Posterior cingulate gyrus (tissue), 11 donors: Measurements from ENCODE around the gene DNAJA3.

Experiments used
- DNase-seq, 10 donors: peaks; one replicate each; pipeline versions ENCODE4 v3.0.0 to v3.0.0-alpha.2; 2020 to 2021; ENCODE audit warnings: mixed read lengths in 3 of 10
- intact Hi-C: fragments of 100-400 bp; cut with DNase I; formaldehyde crosslinking; loops from one replicate; pipeline ENCODE4 v1.15.1; 2023

DNAJA3 gene

DNA sequence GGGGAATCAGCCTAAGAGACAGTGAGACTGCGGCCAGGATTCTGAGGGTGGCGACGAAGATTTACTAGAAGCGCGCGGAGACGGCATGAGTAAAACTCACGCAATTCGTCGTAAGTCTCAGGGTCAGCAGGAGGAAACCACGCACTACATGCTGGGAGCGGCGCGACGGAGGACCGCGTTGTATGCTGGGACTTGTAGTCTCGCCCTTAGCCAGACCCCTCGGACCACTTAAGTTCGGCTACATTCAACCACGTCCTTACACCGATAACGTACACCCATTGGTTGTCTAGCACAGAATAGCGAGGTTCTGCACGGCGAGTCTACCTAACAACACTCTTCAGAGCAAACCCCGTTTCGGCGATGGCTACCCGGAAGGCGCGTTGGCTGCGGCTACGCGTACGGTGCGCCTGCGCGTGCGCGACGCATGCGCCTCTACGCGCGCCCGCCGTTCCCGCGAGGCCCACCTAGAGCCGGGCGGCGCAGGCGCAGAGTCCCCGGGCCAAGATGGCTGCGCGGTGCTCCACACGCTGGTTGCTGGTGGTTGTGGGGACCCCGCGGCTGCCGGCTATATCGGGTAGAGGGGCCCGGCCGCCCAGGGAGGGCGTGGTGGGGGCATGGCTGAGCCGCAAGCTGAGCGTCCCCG is at the start of gene DNAJA3:
Gene DNAJA3, plus strand, starts transcription at position 491 of the 643 bp plus-strand sequence. Its CDS starts 14 bp downstream, at position 505.
- peak; percentile 84 to 98 (median 90) for DNase-seq
- intact Hi-C loops, result no loop called here

DNA sequence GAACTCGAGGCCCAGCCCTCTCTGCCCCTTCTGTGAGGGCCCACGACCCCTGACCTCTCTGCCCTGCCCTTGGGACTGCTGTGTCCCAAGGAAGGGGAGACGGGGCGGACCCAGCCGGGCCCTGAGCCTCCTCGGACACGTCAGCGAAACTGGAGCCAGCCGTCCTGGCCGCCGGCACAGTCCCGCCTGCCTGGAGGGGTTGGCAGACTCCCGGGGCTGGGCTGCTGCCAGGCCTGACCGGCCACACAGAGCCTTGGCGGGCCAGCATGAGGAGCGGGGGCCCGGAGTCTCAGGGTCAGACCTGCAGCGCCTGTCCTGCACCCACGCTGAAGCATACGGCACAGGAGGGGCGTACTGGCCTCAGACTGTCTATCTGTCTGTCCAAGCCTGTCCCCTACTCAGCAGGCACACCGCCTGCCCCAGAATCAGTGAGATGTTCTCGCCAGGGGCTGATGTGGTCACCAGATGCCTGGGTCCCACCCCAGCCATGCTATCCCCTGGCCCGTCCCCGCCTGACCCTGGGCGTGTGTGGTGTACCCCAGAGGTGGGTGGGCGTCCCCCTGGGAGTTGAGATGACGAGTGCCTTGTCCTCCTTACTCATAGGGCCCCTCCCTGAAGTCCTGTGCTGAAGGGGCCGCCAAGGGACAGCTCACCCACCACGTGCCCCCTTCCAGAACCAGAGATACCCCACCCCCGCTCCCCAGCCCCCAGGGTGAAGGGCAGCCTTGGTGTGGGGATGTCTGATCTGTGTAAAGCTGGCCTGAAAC is 49.4 kb upstream of the DNAJA3 start:
- intact Hi-C loops, result no loop called here
- peak; percentile 73 to 97 (median 84) for DNase-seq

DNA sequence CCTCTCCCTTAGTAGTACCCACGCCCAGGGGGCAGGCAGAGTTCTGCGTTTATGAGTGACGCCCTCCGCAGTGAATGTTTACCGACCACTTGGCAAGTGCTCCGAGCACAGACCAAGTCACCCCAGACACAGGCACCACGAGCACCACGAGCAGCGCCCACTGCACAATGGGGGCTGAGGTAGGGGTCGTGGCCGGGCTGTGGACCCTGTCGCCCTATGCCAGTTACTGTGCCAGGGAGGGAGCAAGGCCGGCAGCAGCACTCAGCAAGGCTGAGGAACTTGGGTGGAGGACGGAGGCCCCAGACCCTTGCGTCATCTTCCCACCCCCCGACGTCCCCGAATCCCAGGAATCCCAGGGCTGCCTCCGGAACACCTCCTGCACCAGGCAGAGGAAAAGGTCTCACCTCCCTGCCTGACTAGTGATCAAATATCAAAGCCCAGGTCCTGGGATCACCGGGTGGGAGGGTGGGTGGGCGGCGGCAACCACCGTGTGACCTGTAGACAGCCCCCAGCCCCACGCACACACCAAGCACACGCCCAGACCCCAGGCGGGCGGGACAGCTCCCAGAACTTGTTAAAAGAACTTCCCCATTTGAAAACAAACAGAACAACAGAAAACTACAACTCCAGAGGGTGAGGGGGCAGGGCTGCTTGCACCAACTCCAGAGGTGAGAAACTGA is 48.6 kb upstream of the DNAJA3 start:
- intact Hi-C loops, result no loop called here
- no peak for DNase-seq

DNA sequence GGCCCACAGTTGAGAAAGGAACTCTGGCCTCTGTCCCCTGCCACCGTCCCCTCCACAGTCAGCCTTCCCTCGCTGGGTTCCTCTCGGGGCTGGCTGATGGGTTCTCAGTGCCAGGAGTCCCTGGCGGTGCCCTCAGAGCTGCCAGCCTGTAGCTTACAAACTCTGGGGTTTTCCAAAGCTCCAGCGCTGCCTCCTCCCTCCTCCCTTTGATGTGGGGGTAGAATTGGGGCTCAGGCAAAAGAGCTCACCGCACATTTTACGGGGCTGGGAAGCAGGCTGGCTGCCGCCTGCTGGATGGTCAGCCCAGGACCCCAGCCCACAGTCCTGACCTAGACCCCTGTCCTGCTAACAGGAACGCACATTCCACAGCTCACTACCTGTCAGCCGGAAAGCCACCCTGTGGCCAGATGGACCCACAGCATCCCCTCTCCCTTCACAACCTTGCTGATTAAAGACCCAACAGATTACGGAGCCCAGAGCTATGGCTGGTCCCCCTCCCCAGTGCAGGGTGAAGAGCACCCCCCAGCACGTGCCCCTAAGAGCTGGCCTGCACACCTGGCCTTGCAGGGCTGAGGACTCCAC is 48.0 kb upstream of the DNAJA3 start:
- intact Hi-C loops, result no loop called here
- DNase-seq, result peak in 2 of 10 donors; percentile 31 to 87

DNA sequence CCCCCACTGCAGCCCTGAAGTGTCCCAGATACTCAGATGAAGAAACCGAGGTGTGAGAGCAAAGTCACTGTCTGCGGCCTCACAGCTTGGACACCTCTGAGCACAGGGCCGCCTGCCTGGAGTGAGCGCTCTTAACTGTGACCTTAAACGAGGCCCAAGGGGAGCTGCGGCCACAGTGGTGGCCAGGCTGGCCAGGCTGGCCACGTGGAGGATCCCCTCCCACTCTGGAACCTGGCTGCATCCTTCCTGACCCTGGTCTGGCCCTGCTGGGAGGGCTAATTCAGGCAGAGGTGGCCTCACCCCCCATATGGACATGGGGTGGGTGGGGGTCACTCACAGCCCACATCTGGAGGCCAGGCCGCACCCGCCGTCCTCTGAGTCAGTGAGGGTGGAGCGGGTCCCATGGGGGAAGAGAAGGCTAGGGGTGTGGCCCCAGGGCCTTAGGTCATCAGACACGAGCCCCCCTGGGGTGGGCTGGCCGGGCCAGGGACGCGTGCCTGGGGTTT is 47.5 kb upstream of the DNAJA3 start:
- intact Hi-C loops, result no loop called here
- DNase-seq, result no peak

DNA sequence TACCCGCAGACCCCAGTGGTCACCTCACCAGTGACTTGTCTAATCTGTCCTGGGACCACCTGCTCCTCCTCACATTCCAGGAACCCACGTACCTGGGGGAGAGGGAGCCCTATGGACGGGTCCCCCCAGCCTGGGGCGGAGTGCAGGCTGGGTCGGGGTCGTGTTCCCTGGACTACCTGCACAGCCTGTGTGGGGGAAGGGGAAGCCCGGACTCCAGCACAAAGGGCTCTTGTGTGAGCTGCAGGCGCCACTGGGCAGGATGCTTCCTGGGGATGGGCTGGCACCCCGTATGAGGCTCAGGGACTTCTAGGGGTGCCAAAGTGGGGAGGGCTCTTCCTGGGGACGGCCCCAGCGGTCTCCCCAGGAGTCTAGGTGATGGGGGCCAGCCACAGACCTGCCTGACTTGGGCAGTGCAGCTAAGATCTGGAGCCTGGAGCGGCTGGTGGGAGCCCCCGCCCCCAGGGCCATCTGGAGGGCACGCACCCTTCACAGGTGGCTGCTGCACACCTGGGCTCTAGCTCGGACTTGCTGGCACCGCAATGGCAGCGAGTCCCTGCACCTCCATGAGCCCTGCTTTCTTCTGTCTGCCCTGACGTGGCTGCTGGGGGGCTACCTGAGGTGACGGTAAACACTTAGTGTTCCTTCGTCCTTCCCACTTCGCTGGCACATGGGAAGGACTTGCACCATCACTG is 46.5 kb upstream of the DNAJA3 start:
- intact Hi-C loops, result no loop called here
- DNase-seq, result no peak

DNA sequence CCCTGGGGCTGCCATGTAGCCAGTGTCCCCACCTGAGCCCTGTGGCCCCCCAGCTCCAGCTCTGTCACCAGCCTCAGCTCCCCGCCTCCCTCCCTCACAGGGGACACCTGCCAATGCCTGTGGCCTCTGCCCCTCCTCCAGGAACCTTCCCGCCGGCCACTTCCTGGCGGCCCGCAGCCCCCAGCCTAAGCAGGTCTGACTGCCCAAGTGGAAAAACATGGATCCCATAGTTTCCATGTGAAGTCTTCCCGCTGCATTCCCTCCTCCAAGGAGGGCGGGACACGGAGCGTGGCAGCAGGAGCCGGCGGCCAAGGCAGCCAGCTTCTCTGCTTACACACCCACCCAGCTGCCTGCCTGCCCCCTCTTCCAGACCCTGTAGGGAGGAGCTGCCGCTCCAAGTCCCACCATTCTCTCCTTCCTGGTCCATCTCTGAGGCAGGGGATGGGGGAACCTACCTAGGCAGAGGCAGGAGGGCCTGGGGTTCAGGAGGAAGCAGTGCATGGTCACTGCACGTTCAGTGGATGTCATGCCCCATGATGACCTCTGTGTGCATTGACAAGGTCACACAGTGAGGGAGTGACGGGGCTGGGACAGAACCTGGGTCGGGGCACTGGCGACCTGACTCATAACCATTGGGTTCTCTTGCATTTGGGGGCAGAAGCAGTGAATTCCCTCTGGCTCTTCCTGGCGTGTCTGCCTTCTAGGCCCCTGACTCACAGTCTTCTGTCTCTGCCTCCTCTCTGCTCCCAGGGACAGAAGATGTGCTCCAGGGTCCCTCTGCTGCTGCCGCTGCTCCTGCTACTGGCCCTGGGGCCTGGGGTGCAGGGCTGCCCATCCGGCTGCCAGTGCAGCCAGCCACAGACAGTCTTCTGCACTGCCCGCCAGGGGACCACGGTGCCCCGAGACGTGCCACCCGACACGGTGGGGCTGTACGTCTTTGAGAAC is 45.3 kb upstream of the DNAJA3 start:
- intact Hi-C loops, result no loop called here
- no peak for DNase-seq

DNA sequence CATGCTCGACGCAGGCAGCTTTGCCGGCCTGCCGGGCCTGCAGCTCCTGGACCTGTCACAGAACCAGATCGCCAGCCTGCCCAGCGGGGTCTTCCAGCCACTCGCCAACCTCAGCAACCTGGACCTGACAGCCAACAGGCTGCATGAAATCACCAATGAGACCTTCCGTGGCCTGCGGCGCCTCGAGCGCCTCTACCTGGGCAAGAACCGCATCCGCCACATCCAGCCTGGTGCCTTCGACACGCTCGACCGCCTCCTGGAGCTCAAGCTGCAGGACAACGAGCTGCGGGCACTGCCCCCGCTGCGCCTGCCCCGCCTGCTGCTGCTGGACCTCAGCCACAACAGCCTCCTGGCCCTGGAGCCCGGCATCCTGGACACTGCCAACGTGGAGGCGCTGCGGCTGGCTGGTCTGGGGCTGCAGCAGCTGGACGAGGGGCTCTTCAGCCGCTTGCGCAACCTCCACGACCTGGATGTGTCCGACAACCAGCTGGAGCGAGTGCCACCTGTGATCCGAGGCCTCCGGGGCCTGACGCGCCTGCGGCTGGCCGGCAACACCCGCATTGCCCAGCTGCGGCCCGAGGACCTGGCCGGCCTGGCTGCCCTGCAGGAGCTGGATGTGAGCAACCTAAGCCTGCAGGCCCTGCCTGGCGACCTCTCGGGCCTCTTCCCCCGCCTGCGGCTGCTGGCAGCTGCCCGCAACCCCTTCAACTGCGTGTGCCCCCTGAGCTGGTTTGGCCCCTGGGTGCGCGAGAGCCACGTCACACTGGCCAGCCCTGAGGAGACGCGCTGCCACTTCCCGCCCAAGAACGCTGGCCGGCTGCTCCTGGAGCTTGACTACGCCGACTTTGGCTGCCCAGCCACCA is 44.4 kb upstream of the DNAJA3 start:
- intact Hi-C loops, result no loop called here
- DNase-seq, result peak in 8 of 10 donors; percentile 41 to 94 (median 66)

DNA sequence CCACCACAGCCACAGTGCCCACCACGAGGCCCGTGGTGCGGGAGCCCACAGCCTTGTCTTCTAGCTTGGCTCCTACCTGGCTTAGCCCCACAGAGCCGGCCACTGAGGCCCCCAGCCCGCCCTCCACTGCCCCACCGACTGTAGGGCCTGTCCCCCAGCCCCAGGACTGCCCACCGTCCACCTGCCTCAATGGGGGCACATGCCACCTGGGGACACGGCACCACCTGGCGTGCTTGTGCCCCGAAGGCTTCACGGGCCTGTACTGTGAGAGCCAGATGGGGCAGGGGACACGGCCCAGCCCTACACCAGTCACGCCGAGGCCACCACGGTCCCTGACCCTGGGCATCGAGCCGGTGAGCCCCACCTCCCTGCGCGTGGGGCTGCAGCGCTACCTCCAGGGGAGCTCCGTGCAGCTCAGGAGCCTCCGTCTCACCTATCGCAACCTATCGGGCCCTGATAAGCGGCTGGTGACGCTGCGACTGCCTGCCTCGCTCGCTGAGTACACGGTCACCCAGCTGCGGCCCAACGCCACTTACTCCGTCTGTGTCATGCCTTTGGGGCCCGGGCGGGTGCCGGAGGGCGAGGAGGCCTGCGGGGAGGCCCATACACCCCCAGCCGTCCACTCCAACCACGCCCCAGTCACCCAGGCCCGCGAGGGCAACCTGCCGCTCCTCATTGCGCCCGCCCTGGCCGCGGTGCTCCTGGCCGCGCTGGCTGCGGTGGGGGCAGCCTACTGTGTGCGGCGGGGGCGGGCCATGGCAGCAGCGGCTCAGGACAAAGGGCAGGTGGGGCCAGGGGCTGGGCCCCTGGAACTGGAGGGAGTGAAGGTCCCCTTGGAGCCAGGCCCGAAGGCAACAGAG is 43.5 kb upstream of the DNAJA3 start:
- no peak for DNase-seq
- intact Hi-C loops, result no loop called here

DNA sequence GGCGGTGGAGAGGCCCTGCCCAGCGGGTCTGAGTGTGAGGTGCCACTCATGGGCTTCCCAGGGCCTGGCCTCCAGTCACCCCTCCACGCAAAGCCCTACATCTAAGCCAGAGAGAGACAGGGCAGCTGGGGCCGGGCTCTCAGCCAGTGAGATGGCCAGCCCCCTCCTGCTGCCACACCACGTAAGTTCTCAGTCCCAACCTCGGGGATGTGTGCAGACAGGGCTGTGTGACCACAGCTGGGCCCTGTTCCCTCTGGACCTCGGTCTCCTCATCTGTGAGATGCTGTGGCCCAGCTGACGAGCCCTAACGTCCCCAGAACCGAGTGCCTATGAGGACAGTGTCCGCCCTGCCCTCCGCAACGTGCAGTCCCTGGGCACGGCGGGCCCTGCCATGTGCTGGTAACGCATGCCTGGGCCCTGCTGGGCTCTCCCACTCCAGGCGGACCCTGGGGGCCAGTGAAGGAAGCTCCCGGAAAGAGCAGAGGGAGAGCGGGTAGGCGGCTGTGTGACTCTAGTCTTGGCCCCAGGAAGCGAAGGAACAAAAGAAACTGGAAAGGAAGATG is 42.8 kb upstream of the DNAJA3 start:
- no peak for DNase-seq

DNA sequence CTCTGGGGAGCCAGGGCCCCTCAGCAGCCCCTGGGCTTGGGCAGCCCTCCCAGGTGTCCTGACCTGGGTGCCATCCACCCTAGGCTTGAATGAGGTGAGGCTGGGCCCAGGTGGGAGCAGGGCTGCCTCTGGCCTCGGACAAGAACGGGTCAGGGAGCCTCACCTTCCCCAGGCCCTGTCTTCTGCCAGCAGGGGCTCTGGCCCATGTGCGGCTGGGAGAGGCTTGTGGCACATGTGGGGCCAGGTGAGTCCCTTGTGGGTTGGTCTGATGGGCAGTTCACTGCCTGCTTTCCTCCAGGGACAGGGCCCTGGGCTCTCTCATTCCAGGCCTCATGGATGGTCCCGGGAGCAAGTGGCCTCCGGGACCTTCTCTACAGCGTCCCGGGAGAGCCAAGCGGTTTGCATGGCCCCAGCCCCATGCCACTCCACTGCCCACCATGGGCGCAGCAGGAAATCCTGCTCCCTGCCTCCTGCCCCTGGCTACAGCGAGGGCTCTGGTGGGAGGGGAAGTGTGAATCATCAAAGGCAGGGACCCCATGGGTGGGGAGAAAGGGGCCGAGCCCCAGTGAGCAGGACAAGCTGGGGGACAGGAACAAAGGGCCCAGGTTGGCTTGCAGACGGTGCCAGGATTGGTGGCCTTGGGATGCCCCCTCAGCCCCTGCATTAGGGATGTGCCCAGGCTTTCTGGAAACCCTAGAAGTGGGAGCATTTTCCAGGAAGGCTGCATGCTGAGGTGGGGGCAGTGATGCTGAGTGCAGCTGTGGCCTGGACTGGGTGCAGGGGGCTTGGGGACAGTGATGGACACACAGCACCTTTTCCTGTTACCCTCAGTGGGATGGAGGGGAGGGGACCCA is 41.9 kb upstream of the DNAJA3 start:
- no peak for DNase-seq
- intact Hi-C loops, result no loop called here

More for the DNA sequence above, 42.8 kb upstream of the DNAJA3 start:
- intact Hi-C loops, result no loop called here

DNA sequence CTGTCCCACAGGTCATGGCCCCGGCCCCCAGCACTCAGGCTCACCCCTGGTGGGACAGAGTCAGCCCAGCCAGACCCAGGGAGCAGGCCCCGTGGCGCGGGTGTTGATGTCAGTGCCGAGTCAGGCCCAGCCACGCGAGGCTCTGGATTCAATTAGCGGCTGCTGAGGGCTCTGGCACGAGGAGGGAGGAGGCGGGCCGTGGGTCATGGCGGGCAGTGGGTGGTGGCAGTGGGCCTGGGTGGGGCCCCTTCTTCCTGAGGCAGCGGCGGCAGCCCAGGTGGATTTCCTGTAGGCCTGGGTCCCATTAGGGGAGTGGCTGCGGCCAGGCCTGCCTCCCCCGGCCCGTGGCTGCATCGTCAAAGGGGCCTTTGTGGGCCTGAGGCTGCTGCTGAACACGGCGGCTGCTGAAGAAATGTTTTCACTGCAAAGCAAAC is 41.1 kb upstream of the DNAJA3 start:
- DNase-seq, result no peak
- intact Hi-C loops, result no loop called here

DNA sequence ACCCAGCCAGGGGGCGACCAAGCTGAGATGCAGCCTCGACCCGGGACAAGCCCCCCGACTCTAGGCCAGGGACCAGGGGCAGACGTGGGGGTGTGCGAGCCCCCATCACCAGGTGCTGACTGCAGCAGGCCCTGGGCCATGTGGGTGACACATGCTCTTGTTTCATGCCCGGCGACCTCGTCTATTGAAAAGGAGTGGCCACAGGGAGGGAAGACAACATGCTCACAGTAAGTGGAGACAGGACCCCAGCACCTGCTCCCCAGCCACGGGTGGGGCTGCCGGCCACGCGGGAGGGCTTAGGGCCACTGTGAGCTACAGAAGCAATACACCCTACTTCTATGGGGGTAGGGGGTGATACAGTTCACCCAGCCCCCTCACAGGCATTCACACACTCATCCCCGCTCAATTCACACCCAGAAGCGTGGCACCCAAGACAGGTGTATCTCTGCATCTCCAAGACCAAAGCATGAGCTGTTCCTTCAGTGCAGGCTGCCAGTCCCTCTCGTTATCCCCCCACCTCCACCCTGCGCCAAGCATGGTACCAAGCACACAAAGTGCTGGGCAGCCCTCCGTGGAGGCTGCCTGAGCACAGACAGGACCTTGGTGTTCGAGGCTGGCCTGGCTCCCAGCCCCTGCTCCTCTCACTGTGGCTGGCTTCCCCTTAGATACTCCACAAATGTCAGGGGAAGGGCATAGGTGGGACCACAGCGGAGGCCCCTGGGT is 40.4 kb upstream of the DNAJA3 start:
- intact Hi-C loops, result no loop called here
- no peak for DNase-seq

DNA sequence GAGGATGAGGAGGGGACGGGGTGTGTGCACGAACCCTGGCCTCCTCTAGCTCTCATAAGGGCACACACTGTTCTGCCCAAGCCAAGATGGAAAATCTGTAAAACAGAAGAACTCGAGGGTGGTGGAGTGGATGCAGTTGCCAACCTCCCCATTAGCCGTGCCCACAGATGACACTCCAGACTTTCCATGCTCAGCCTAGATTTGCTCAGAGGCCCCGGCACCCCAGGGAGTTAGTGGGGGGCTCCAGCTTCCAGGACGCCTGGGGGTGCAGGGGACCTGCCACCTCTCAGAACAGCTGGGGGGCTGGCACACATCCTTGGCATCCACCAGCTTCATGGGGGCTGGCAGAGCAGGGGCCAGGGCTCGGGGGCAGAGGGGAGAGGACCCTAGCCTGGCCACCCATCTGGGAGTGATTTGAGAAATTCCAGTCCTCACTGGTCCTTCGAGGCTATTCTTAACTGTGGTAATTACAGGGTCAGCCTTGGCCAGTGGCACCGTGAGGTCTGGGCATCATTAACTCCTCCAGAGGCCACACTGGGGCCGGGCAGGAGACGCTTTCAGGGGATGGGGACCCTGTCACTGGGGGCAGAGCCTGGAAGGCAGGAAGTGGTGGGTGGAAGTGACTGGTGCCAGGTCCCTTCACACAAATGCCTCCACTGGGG is 39.7 kb upstream of the DNAJA3 start:
- DNase-seq, result no peak
- intact Hi-C loops, result no loop called here

DNA sequence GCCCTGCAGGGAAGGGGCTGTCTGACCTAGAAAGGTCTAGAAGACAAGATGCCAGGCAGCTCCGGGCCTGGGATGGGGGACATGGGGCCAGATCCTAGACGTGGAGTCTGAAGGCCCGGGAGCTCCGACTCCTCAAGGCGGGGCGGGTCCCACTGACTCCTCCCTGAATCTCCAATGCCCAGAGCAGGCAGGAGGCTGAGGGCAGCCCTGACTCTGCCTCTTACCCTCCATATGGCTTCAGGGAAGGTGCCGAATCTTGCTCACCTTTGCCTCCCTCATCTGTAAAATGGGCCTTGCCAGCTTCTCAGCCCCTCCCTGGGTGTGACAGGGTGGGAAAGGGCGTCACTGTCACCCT is 39.2 kb upstream of the DNAJA3 start:
- no peak for DNase-seq
- intact Hi-C loops, result no loop called here
